Mesendoderm (in vitro differentiated cells): Measurements from ENCODE around the gene MARCHF7.

Source experiments
- DNase-seq: peaks from one replicate; pipeline ENCODE4 v3.0.0; 2013
- H2AK5ac ChIP-seq: 2 replicates; pipeline ENCODE4 v1.6.1; 2013; ENCODE audit warnings: low read length, inconsistent platforms
- H2BK120ac ChIP-seq: 2 replicates; pipeline ENCODE4 v1.6.1; 2013; ENCODE audit warnings: low read depth, mild to moderate bottlenecking, low read length, moderate library complexity, mixed read lengths
- H2BK15ac ChIP-seq: replicated peaks from 2 replicates; pipeline ENCODE4 v1.6.1; 2013; ENCODE audit warnings: low read depth, mild to moderate bottlenecking, moderate library complexity
- H2BK5ac ChIP-seq: 2 replicates; pipeline ENCODE4 v1.6.1; 2013; ENCODE audit warnings: low read length, inconsistent platforms
- H3K18ac ChIP-seq: 2 replicates; pipeline ENCODE4 v1.6.1; 2013; ENCODE audit warnings: mild to moderate bottlenecking, low read length, mixed read lengths
- H3K23ac ChIP-seq: one replicate; pipeline ENCODE4 v1.6.1; 2013; ENCODE audit warnings: low read length
- H3K27ac ChIP-seq: 2 replicates; pipeline ENCODE4 v1.5.1; 2013; ENCODE audit warnings: low read depth, mild to moderate bottlenecking, inconsistent platforms, low read length, moderate library complexity
- H3K27me3 ChIP-seq: 2 replicates; pipeline ENCODE4 v1.6.1; 2013; ENCODE audit warnings: low read length, control low read depth, mild to moderate bottlenecking, inconsistent platforms; ENCODE audit not compliant: insufficient read depth, poor library complexity
- H3K36me3 ChIP-seq: 2 replicates; pipeline ENCODE4 v1.6.1; 2013; ENCODE audit warnings: low read length, inconsistent platforms; ENCODE audit not compliant: control insufficient read depth, insufficient read depth
- H3K4ac ChIP-seq: one replicate; pipeline ENCODE4 v1.6.1; 2013; ENCODE audit warnings: low read depth, mild to moderate bottlenecking, low read length, moderate library complexity
- H3K4me1 ChIP-seq: 2 replicates; pipeline ENCODE4 v1.6.1; 2013; ENCODE audit warnings: low read depth, low read length, inconsistent platforms; ENCODE audit not compliant: control insufficient read depth
- H3K4me2 ChIP-seq: 2 replicates; pipeline ENCODE4 v1.6.1; 2013; ENCODE audit warnings: low read length
- H3K4me3 ChIP-seq: 2 replicates; pipeline ENCODE4 v1.5.1; 2013; ENCODE audit warnings: mild to moderate bottlenecking, low read length
- H3K56ac ChIP-seq: one replicate; pipeline ENCODE4 v1.6.1; 2013; ENCODE audit warnings: low read length
- H3K79me1 ChIP-seq: 2 replicates; pipeline ENCODE4 v1.6.1; 2013; ENCODE audit warnings: low read length, inconsistent platforms
- H3K79me2 ChIP-seq: 2 replicates; pipeline ENCODE4 v1.6.1; 2013; ENCODE audit warnings: mild to moderate bottlenecking, low read length; ENCODE audit not compliant: control insufficient read depth, insufficient read depth
- H3K9ac ChIP-seq: 2 replicates; pipeline ENCODE4 v1.6.1; 2013; ENCODE audit warnings: low read length, inconsistent platforms
- H4K5ac ChIP-seq: one replicate; pipeline ENCODE4 v1.6.1; 2013; ENCODE audit warnings: low read length
- H4K8ac ChIP-seq: one replicate; pipeline ENCODE4 v1.6.1; 2013; ENCODE audit warnings: low read depth, mild to moderate bottlenecking, control low read depth, low read length, moderate library complexity
- WGBS: extraction: QIAGEN DNeasy Blood & Tissue Kit; methylation state at CpG from one replicate; pipeline ENCODE4 v1.1.7; 2013; ENCODE audit warnings: low lambda C conversion rate, missing lambda C conversion rate; ENCODE audit not compliant: insufficient coverage; ENCODE audit errors: extremely low coverage; 5-methylcytosine and 5-hydroxymethylcytosine counted together

The MARCHF7 gene

DNA sequence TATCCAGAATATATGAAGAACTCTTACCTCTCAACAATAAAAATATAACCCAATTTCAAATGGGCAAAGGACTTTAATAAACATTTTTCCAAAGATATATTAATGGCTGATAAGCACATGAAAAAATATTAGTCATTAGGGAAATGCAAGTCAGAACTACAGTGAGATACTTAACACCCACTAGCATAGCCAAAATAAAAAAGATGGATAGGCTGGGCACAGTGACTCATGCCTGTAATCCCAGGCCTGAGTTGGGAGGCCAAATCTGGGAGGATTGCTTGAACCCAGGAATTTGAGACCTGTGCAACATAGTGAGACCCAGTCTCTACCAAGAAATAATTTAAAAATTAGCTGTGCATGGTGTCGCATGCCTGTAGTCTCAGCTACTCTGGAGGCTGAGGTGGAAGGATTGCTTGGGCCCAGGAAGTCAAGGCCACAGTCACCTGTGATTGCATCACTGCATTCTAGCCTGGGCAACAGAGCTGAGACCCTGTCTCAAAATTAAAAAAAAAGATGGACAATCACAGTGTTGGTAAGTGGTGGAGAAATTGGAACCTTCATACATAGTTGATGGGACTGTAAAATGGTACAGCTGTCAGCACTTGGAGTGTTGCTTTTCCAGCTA lies 25.1 kb downstream of the MARCHF7 start:
- Histone ChIP-seq H3K4me3 (no peak overlapping the region), H2BK15ac (no peak overlapping the region), H3K9ac (no peak overlapping the region), H3K18ac (no peak overlapping the region), H3K56ac (no peak overlapping the region), H2BK5ac (no peak overlapping the region), H3K4me2 (no peak overlapping the region), H3K79me2 (peaks cover 41% of the 10 kb centered on the region), H4K5ac (no peak overlapping the region), H3K23ac (no peak overlapping the region), H3K4me1 (no peaks in the 10 kb centered on the region), H3K36me3 (peaks cover 1% of the 10 kb centered on the region), H3K4ac (no peak overlapping the region), H2BK120ac (no peak overlapping the region), H4K8ac (no peak overlapping the region), H3K27me3 (no peaks in the 10 kb centered on the region), H3K79me1 (peaks cover 20% of the 10 kb centered on the region), H3K27ac (no peak overlapping the region), H2AK5ac (no peak overlapping the region)
- no CpG with 5 or more reads among the region's 1 CpG for WGBS
- no peak for DNase-seq

DNA sequence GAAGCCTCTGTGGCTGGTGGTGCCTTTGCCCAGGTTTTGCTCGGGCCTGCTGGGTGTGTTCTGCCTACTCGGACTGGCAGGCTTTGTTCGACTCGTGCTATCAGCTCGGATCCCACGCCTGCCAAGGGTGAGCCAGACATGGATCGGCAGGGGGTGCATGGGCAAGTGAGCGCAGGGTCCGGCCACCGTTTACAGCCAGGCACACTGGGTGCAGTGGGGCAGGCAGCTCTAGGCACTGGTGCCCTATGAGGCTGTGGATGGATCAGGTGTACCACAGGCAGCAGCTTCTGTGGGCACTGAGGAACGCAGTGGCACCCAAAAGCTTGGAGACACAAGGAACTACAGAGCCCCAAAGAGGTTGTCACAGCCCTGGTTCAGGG lies 25.6 kb downstream of the MARCHF7 start:
- no peak overlapping the region for H2BK120ac ChIP-seq
- H2BK15ac ChIP-seq: no peak overlapping the region
- H3K27me3 ChIP-seq: no peaks in the 10 kb centered on the region
- DNase-seq: no peak
- H3K79me1 ChIP-seq: peaks cover 20% of the 10 kb centered on the region
- H3K56ac ChIP-seq: no peak overlapping the region
- no peak overlapping the region for H3K4ac ChIP-seq
- H2AK5ac ChIP-seq: no peak overlapping the region
- H3K4me1 ChIP-seq: no peaks in the 10 kb centered on the region
- H2BK5ac ChIP-seq: no peak overlapping the region
- H3K4me3 ChIP-seq: no peak overlapping the region
- H3K4me2 ChIP-seq: no peak overlapping the region
- H3K36me3 ChIP-seq: peaks cover 2% of the 10 kb centered on the region
- H3K18ac ChIP-seq: no peak overlapping the region
- H3K9ac ChIP-seq: no peak overlapping the region
- no peak overlapping the region for H3K23ac ChIP-seq
- no peak overlapping the region for H4K5ac ChIP-seq
- WGBS: no CpG with 5 or more reads among the region's 11 CpGs
- H4K8ac ChIP-seq: no peak overlapping the region
- H3K27ac ChIP-seq: no peak overlapping the region
- peaks cover 41% of the 10 kb centered on the region for H3K79me2 ChIP-seq

DNA sequence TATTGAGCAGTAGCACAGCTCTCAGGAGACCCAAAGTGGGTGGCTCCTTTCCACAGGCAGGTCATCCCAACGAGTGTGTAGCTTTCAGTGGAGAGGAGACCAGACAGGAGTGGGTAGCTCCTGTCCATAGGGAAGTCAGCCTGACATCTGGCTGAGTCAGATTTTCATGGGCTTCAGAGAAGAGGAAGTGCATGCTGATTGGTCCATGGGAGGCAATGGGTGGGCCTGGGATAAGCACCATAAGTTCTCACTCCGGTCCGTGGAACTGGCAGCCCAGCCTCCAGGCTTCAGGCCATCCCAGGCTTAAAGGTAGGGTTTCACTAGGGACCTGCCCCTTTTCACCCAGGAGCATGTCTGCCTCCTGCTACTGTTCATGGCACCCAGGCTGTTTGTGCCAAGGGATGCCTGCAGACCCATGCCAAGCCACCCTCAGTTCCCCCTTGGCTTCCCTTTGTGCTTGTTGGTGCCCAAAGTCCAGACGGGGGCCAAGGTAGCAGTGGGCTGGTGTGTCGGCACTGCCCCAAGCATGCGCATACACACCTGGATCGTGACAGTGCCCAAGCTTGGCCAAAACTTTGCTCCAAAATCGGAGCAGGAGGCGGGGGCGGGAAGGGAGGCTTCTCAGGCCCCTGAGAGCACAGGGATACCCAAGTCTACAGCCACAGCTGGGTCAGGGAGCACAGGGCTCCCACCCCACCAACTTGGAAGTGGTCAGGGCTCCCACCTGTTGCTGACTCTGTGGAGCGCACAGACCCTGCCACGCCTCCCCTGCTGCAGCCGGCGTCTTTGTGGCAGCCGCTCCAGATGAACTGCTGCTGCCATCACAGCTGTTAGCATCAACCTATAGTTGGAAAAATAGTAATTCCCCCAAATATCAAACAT lies 26.4 kb downstream of the MARCHF7 start:
- H3K4ac ChIP-seq: no peak overlapping the region
- H3K18ac ChIP-seq: no peak overlapping the region
- no CpG with 5 or more reads among the region's 15 CpGs for WGBS
- no peak overlapping the region for H3K9ac ChIP-seq
- no peak overlapping the region for H2BK5ac ChIP-seq
- H3K4me3 ChIP-seq: no peak overlapping the region
- H3K27me3 ChIP-seq: no peaks in the 10 kb centered on the region
- no peak overlapping the region for H4K5ac ChIP-seq
- no peak overlapping the region for H2AK5ac ChIP-seq
- no peaks in the 10 kb centered on the region for H3K4me1 ChIP-seq
- peaks cover 23% of the 10 kb centered on the region for H3K79me1 ChIP-seq
- no peak overlapping the region for H2BK15ac ChIP-seq
- peaks cover 40% of the 10 kb centered on the region for H3K79me2 ChIP-seq
- H3K56ac ChIP-seq: no peak overlapping the region
- H2BK120ac ChIP-seq: no peak overlapping the region
- DNase-seq: peak; percentile 46
- no peak overlapping the region for H3K23ac ChIP-seq
- H3K4me2 ChIP-seq: no peak overlapping the region
- no peak overlapping the region for H4K8ac ChIP-seq
- H3K36me3 ChIP-seq: peaks cover 3% of the 10 kb centered on the region
- H3K27ac ChIP-seq: no peak overlapping the region

DNA sequence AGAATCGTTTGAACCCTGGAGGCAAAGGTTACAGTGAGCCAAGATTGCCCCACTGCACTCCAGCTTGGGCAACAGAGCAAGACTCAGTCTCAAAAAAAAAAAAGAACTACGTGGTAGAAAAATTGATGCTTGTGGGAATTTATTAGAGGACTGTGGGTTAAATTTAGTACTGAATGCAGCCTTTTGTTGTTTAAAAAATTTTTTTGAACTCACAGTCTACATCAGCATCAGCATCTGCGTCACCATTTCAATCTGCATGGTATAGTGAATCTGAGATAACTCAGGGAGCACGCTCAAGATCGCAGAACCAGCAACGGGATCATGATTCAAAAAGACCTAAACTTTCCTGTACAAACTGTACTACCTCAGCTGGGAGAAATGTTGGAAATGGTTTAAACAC lies 30.5 kb downstream of the MARCHF7 start:
- no peak overlapping the region for H3K23ac ChIP-seq
- H2BK5ac ChIP-seq: no peak overlapping the region
- peaks cover 22% of the 10 kb centered on the region for H3K79me2 ChIP-seq
- H3K18ac ChIP-seq: no peak overlapping the region
- H3K4ac ChIP-seq: no peak overlapping the region
- H3K27me3 ChIP-seq: no peaks in the 10 kb centered on the region
- no peak overlapping the region for H3K4me2 ChIP-seq
- peaks cover 4% of the 10 kb centered on the region for H3K36me3 ChIP-seq
- H2BK15ac ChIP-seq: no peak overlapping the region
- no peak overlapping the region for H3K27ac ChIP-seq
- no peaks in the 10 kb centered on the region for H3K4me1 ChIP-seq
- H2BK120ac ChIP-seq: no peak overlapping the region
- H3K56ac ChIP-seq: no peak overlapping the region
- no peak overlapping the region for H4K8ac ChIP-seq
- DNase-seq: no peak
- no peak overlapping the region for H4K5ac ChIP-seq
- H3K4me3 ChIP-seq: no peak overlapping the region
- no peak overlapping the region for H2AK5ac ChIP-seq
- WGBS: no CpG with 5 or more reads among the region's 6 CpGs
- H3K9ac ChIP-seq: no peak overlapping the region
- peaks cover 15% of the 10 kb centered on the region for H3K79me1 ChIP-seq

DNA sequence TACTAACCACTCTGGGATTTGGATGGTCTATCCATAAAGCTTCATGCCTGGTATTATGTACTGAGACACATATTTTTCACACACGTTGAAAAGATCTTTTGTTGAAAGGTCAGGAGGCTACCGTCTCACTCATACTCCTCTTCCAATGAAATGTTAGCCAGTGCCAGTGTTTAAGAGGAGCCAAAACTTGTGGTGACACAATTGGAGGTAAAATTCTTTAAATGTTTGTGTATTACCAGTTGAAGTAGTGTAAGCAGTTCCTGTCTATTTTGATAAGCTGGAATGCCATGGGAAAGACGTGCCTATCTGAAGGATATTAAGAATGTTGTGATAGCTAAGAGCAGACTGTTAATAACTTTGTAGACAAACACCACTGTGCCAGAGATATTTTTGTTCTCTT lies 32.1 kb downstream of the MARCHF7 start:
- Histone ChIP-seq H3K4me3 (no peak overlapping the region), H3K23ac (no peak overlapping the region), H3K4me1 (no peaks in the 10 kb centered on the region), H3K79me2 (peaks cover 10% of the 10 kb centered on the region), H4K8ac (no peak overlapping the region), H2BK120ac (no peak overlapping the region), H2AK5ac (no peak overlapping the region), H3K79me1 (peaks cover 12% of the 10 kb centered on the region), H2BK15ac (no peak overlapping the region), H3K18ac (no peak overlapping the region), H4K5ac (no peak overlapping the region), H3K56ac (no peak overlapping the region), H3K27me3 (no peaks in the 10 kb centered on the region), H2BK5ac (no peak overlapping the region), H3K9ac (no peak overlapping the region), H3K27ac (no peak overlapping the region), H3K4ac (no peak overlapping the region), H3K4me2 (no peak overlapping the region), H3K36me3 (peaks cover 7% of the 10 kb centered on the region)
- WGBS: no CpG with 5 or more reads among the region's 3 CpGs
- no peak for DNase-seq
